Ishikawa (cell line): Measurements from ENCODE around the gene SPRR2F.

Experiments used
- CEBPB ChIP-seq: IDR thresholded peaks from 2 replicates; pipeline ENCODE4 v1.6.1; 2012
- CREB1 ChIP-seq: IDR thresholded peaks from 2 replicates; pipeline ENCODE4 v1.6.1; 2012; ENCODE audit warnings: low read depth
- EGR1 ChIP-seq: IDR thresholded peaks from 2 replicates; pipeline ENCODE4 v1.6.1; 2012
- EP300 ChIP-seq: IDR thresholded peaks from 2 replicates; pipeline ENCODE4 v1.6.1; 2012; ENCODE audit warnings: borderline replicate concordance
- FOXM1 ChIP-seq: IDR thresholded peaks from 2 replicates; pipeline ENCODE4 v1.6.1; 2012; ENCODE audit warnings: low read depth, borderline replicate concordance
- NFIC ChIP-seq: IDR thresholded peaks from 2 replicates; pipeline ENCODE4 v1.6.1; 2012
- RAD21 ChIP-seq: IDR thresholded peaks from 2 replicates; pipeline ENCODE4 v1.6.1; 2012; ENCODE audit warnings: low read depth
- TAF1 ChIP-seq: IDR thresholded peaks from 2 replicates; pipeline ENCODE4 v1.6.1; 2012; ENCODE audit warnings: low read depth, mild to moderate bottlenecking
- TCF12 ChIP-seq: IDR thresholded peaks from 2 replicates; pipeline ENCODE4 v1.6.1; 2012; ENCODE audit warnings: low read depth
- TEAD4 ChIP-seq: IDR thresholded peaks from 2 replicates; pipeline ENCODE4 v1.6.1; 2012
- YY1 ChIP-seq: IDR thresholded peaks from 2 replicates; pipeline ENCODE4 v1.6.1; 2012; ENCODE audit warnings: low read depth
- ZBTB7A ChIP-seq: IDR thresholded peaks from 2 replicates; pipeline ENCODE4 v1.6.1; 2012; ENCODE audit warnings: low read depth
- TF ChIP-seq, protein P1 (sequence below): IDR thresholded peaks from 2 replicates; pipeline ENCODE4 v1.6.1; 2012
- TF ChIP-seq, protein P2 (sequence below): IDR thresholded peaks from 2 replicates; pipeline ENCODE4 v1.6.1; 2012
- TF ChIP-seq, protein P3 (sequence below): IDR thresholded peaks from 2 replicates; pipeline ENCODE4 v1.6.1; 2012; ENCODE audit warnings: low read depth, mild to moderate bottlenecking

Gene SPRR2F

DNA sequence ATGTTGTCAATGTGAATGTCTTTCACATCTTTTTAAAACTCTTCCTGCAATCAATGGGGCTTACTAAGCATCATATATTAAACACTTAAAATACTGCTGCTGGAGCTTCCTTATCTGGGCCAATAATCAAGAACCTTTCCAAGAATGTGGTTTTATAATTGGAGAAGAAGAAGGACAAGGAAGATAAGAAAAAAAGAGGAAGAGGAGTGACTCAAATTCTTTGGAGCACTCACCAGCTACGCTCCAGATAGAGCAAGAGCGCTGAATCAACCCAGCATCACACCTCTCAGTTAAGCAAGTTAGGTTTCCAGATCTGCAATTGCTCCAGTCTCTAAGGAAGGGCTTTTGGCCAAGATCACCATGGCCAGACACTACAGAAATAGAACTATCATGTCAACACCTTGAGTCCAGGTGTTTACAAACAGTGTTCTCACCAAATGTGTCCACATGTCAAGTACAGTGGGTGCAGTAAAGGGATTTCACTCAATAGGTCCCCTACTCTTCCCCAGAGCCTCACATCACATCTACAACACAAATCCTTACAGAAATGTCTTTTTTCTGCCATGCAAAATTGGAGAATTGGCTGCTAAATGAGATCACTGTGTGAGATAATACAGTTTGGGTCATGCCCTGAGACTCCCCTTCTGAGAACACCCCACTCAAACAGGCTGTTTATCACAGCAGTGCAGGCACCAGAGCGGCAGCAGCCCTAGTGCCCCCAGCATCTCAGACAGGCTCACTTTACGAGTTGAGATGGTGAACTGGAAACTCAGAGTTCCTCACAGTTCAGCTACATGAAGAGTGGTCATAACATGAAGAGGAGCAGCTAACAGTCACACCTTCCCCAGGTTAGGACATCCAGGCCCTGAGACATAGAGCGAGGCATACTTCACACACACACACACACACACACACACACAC, 40.2 kb downstream of the SPRR2F start:
- TF ChIP-seq EGR1 (no peak), TAF1 (no peak), FOXM1 (no peak), NFIC (no peak), YY1 (no peak), RAD21 (no peak), CEBPB (no peak), TCF12 (no peak), TEAD4 (no peak), ZBTB7A (no peak), CREB1 (no peak), EP300 (no peak)
- TF ChIP-seq, protein P1, sequence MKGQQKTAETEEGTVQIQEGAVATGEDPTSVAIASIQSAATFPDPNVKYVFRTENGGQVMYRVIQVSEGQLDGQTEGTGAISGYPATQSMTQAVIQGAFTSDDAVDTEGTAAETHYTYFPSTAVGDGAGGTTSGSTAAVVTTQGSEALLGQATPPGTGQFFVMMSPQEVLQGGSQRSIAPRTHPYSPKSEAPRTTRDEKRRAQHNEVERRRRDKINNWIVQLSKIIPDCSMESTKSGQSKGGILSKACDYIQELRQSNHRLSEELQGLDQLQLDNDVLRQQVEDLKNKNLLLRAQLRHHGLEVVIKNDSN, result no peak
- TF ChIP-seq, protein P2, sequence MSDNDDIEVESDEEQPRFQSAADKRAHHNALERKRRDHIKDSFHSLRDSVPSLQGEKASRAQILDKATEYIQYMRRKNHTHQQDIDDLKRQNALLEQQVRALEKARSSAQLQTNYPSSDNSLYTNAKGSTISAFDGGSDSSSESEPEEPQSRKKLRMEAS, result no peak
- TF ChIP-seq, protein P3, sequence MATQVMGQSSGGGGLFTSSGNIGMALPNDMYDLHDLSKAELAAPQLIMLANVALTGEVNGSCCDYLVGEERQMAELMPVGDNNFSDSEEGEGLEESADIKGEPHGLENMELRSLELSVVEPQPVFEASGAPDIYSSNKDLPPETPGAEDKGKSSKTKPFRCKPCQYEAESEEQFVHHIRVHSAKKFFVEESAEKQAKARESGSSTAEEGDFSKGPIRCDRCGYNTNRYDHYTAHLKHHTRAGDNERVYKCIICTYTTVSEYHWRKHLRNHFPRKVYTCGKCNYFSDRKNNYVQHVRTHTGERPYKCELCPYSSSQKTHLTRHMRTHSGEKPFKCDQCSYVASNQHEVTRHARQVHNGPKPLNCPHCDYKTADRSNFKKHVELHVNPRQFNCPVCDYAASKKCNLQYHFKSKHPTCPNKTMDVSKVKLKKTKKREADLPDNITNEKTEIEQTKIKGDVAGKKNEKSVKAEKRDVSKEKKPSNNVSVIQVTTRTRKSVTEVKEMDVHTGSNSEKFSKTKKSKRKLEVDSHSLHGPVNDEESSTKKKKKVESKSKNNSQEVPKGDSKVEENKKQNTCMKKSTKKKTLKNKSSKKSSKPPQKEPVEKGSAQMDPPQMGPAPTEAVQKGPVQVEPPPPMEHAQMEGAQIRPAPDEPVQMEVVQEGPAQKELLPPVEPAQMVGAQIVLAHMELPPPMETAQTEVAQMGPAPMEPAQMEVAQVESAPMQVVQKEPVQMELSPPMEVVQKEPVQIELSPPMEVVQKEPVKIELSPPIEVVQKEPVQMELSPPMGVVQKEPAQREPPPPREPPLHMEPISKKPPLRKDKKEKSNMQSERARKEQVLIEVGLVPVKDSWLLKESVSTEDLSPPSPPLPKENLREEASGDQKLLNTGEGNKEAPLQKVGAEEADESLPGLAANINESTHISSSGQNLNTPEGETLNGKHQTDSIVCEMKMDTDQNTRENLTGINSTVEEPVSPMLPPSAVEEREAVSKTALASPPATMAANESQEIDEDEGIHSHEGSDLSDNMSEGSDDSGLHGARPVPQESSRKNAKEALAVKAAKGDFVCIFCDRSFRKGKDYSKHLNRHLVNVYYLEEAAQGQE, result no peak

DNA sequence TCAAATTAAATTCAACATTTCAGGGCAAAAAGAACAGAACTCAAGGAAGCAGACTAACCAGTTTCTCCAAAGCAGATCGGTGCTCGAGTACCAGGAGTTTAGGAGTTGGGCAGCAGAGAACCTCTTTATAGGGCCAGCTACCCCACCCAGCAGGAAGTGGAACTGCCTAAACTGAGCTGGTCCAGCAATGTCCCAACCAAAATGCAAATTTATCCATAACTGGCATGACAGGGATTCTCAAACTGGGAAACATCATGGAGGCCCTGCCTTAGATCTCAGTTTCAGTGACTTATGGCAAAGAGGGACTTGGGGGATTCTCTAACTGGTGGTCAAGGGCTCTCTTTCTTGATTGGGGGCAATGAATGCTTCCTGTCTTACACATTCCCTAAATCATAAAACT, 41.8 kb downstream of the SPRR2F start, which contains the start of gene SPRR2B:
SPRR2B (minus strand) TSS at position 101 of the 400 bp plus-strand sequence. CDS start 772 bp downstream, outside the sequence.
- no peak for TF ChIP-seq EGR1
- TF ChIP-seq, protein P3, result no peak
- TF ChIP-seq FOXM1, result no peak
- TF ChIP-seq, protein P2, result no peak
- no peak for TF ChIP-seq TEAD4
- TF ChIP-seq CREB1, result no peak
- TF ChIP-seq TCF12, result no peak
- no peak for TF ChIP-seq NFIC
- TF ChIP-seq YY1, result no peak
- TF ChIP-seq, protein P1, result no peak
- TF ChIP-seq RAD21, result no peak
- TF ChIP-seq CEBPB, result no peak
- no peak for TF ChIP-seq EP300

DNA sequence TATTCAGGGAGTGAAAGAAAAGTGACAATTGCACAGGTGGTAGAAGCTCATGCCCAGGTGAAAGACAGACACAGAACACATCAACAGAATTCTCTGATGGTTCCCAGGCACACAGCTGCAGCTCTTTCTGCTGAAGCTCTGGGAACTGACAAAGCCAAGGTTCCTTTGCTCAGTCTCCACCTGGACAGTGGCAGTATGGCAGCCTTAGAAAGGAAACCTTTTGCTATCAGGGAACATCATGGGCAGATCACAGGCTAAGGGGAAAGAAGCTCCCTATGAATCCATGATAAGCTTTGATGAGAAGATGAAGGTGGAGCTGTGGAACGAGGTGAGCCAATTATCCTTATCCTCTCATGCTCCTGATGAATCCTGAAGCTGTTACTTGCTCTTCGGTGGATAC, 43.1 kb downstream of the SPRR2F start:
- TF ChIP-seq TAF1, result no peak
- no peak for TF ChIP-seq TEAD4
- TF ChIP-seq TCF12, result no peak
